GM10248 (cell line): ENCODE measurements around the gene ARHGAP26.

Experiments
- CTCF ChIA-PET: fragments of 300-600 bp; sonication (Branson Sonifier 250); formaldehyde crosslinking; extraction: SDS; loops from one replicate; lab custom pipeline; 2021; ENCODE audit warnings: antibody characterized with exemption; lab: Yijun Ruan, JAX
- POLR2A ChIA-PET: fragments of 350-650 bp; sonication (Branson Sonifier 250); formaldehyde crosslinking; extraction: SDS; loops from one replicate; lab custom pipeline; 2020; ENCODE audit warnings: antibody characterized with exemption; lab: Yijun Ruan, JAX
- DNase-seq: peaks from one replicate; pipeline ENCODE4 v3.0.0; 2012; ENCODE audit errors: extremely low spot score
- CTCF ChIP-seq: IDR thresholded peaks from 2 replicates; pipeline ENCODE4 v1.5.1; 2012; ENCODE audit warnings: mild to moderate bottlenecking, low read depth; ENCODE audit errors: extremely low read depth, missing control alignments, control extremely low read depth

Gene ARHGAP26

GRCh38 chr5:142796492-142797109 is 26.4 kb downstream of the ARHGAP26 start:
- ChIA-PET CTCF (interaction anchor here (1.1 to 1.3 kb wide), 3 partner anchors 16 to 41 kb away, joined by 3 to 4 read pairs (median 3); no protein-coding TSS in a partner anchor), POLR2A (no interaction called here)
- no peak for TF ChIP-seq CTCF
- DNase-seq: no peak

GRCh38 chr5:142797420-142797819 is 27.2 kb downstream of the ARHGAP26 start:
- POLR2A ChIA-PET: no interaction called here

GRCh38 chr5:142798099-142798770 is 28.1 kb downstream of the ARHGAP26 start:
- ChIA-PET POLR2A (no interaction called here), CTCF (interaction anchor here (1.1 to 2.8 kb wide), 4 partner anchors 8 to 85 kb away, joined by 4 to 7 read pairs (median 4); no protein-coding TSS in a partner anchor)
- TF ChIP-seq CTCF: no peak
- DNase-seq: no peak

More at GRCh38 chr5:142797420-142797819, 27.2 kb downstream of the ARHGAP26 start:
- TF ChIP-seq CTCF: no peak
- DNase-seq: no peak
- CTCF ChIA-PET: interaction anchor here (1.1 to 2.8 kb wide), 5 partner anchors 11 to 84 kb away, joined by 3 to 7 read pairs (median 4); no protein-coding TSS in a partner anchor

- POLR2A ChIA-PET: no interaction called here
- no peak for TF ChIP-seq CTCF
- peak; percentile 33 for DNase-seq
- CTCF ChIA-PET: no interaction called here
Observed at GRCh38 chr5:142800776-142801494, 30.8 kb downstream of the ARHGAP26 start.

- no peak for DNase-seq
- TF ChIP-seq CTCF: no peak
- POLR2A ChIA-PET: no interaction called here
- CTCF ChIA-PET: no interaction called here
Observed at GRCh38 chr5:142801495-142801871, 31.3 kb downstream of the ARHGAP26 start.

- ChIA-PET CTCF (no interaction called here), POLR2A (no interaction called here)
- no peak for TF ChIP-seq CTCF
- no peak for DNase-seq
Observed at GRCh38 chr5:142803428-142804125, 33.4 kb downstream of the ARHGAP26 start.
